Measurements from ENCODE around the gene OAS3.

DNA sequence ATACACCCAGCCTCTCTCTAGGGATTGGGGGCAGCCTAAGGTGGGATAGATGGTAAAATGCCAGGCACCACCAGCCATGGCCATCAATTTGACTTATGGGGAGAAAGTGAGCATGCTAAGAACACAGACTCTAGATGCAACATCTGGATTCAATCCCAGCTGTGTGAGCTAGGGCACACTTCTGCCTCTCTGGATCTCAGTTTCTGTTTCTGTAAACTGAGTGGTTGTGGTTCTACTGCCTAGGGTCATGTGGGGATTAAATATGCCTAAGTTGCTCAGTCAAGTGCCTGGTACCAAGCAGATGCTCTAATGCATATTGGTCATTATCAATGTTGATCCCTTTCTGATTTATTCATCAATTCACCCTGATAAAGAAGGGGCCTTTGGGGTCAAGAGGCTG, 44.1 kb upstream of the OAS3 start:
- TF ChIP-seq CTCF (conservative IDR thresholded peaks at IDR 0.05; ENCODE audit: low read length) (no peak), EZH2phosphoT487 (IDR thresholded peaks at IDR 0.05; ENCODE audit: borderline replicate concordance) (no peak)
